Choroid plexus epithelial cell (primary cell): ENCODE results near the gene GPR63.

Source experiments
- DNase-seq: peaks from one replicate; pipeline ENCODE4 v3.0.0-alpha.2; 2010; ENCODE audit warnings: low read depth
- H3K4me3 ChIP-seq: 2 replicates; pipeline ENCODE4 v1.5.1; 2011; ENCODE audit warnings: low read depth, mild to moderate bottlenecking, control low read depth, low read length, moderate library complexity
- TF ChIP-seq, protein P1 (sequence below): conservative IDR thresholded peaks from 2 replicates; pipeline ENCODE4 v1.5.1; 2011; ENCODE audit warnings: low read depth, mild to moderate bottlenecking, control low read depth, inconsistent platforms, low read length, moderate library complexity

The GPR63 gene

DNA sequence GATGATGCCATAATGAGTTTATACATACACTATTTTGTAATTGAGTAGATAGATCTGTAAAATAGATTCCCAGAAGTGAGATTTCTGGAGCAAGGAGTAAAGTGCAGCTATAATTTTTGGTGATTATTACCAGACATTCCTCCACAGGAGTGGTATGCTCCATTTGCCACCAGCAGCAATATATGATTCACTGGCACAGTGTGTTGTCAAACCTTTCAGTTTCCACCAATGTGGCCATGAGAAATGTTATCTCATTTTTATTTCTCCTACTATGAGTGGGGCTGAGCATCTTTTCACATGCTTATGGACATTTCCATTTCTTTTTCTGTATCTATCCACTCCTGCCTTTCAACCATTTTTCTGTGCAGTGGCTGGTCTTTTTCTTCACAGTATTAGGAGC, 70.5 kb downstream of the GPR63 start:
- TF ChIP-seq, protein P1, sequence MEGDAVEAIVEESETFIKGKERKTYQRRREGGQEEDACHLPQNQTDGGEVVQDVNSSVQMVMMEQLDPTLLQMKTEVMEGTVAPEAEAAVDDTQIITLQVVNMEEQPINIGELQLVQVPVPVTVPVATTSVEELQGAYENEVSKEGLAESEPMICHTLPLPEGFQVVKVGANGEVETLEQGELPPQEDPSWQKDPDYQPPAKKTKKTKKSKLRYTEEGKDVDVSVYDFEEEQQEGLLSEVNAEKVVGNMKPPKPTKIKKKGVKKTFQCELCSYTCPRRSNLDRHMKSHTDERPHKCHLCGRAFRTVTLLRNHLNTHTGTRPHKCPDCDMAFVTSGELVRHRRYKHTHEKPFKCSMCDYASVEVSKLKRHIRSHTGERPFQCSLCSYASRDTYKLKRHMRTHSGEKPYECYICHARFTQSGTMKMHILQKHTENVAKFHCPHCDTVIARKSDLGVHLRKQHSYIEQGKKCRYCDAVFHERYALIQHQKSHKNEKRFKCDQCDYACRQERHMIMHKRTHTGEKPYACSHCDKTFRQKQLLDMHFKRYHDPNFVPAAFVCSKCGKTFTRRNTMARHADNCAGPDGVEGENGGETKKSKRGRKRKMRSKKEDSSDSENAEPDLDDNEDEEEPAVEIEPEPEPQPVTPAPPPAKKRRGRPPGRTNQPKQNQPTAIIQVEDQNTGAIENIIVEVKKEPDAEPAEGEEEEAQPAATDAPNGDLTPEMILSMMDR = no peak
- no peak overlapping the region for H3K4me3 ChIP-seq
- DNase-seq = no peak

DNA sequence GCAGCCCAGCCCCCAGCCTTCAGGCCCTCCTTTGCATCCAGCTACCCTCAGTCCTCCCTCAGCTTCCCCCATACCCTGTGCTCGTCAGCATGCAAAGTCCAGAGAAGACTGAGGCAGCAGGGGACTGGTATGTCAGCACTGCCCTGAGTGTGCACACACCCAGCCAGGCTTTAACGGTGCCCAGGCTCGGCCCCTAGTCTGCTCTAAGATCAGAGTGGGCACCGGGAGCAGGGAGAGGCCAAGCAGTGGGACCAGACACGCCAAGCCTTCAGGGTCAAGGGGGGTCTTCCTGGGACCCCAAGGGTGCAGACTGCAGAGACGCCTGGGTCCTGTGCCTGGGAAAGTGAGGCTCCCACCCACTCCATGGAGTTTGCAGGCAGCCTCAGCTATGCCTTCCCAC, 74.7 kb downstream of the GPR63 start:
- TF ChIP-seq, protein P1 = no peak
- H3K4me3 ChIP-seq = no peak overlapping the region
- DNase-seq = no peak

GRCh38 chr6:96761794-96762193, 75.5 kb downstream of the GPR63 start:
- TF ChIP-seq, protein P1 = no peak
- H3K4me3 ChIP-seq = no peak overlapping the region

GRCh38 chr6:96760153-96760687, 77.1 kb downstream of the GPR63 start:
- H3K4me3 ChIP-seq = no peak overlapping the region
- DNase-seq = no peak
- TF ChIP-seq, protein P1 = no peak

More at GRCh38 chr6:96761794-96762193, 75.5 kb downstream of the GPR63 start:
- DNase-seq = no peak

- no peak overlapping the region for H3K4me3 ChIP-seq
- TF ChIP-seq, protein P1 = no peak
- DNase-seq = no peak
Observed at GRCh38 chr6:96755096-96755495, 82.2 kb downstream of the GPR63 start.

GRCh38 chr6:96749891-96750290, 87.4 kb downstream of the GPR63 start:
- DNase-seq = no peak
- TF ChIP-seq, protein P1 = no peak
- no peak overlapping the region for H3K4me3 ChIP-seq
